HG02610 (cell line): ENCODE results near the gene TRMT112.
A peak's percentile ranks its signal among the peaks of the same experiment; 100 is the strongest.
"Not testable (repeated sequence)": the region's sequence is repeated elsewhere in the genome, so short reads cannot be mapped to it uniquely, and the experiment has no call there.

ENCODE experiments used
- ATAC-seq: cut with Tn5 transposase; IDR thresholded peaks from one replicate; pipeline ENCODE4 v1.9.1; 2021; ENCODE audit warnings: mild to moderate bottlenecking, moderate library complexity; ENCODE audit not compliant: unreplicated experiment

TRMT112 gene

DNA sequence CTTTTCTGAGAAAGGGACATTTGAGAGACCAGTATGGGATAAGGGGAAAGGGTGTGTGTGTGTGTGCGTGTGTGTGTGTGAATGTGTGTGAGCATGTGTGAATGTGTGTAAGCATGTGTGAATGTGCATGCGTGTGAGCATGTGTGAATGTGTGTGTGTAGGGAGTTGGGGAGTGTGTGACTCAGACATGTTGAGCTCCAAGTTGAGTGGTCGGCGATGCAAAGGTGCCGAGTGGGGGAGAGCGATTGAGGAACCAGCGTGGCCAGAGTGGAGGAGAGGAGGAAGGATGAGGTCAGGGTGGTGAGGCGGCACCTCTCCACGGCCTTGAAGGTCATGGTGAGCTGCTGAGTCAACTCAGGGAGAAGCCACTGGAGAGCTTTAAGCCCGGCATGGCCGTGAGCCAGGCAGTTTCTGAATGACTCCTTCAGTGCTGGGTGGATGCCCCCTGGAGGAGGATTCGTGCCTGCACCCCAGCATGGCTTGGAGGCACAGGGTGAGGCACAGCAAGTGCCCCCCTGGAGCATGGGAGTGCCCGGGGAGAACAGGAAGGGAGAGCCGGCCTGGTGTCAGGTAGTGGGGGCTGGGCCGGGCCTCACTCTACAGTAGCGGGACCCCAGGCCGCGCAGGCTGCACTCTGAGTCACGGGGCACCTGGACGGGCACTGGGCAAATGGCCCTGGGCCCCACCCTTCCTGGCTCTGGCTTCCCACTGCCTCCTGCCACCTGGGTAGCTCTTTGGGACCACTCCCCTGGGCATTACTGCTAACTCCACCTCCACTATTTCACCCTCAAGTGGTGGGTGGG lies 14.4 kb upstream of the TRMT112 start:
- ATAC-seq = peak; percentile 55

- ATAC-seq = no peak
Observed at GRCh38 chr11:64330888-64331287, 13.5 kb upstream of the TRMT112 start.

DNA sequence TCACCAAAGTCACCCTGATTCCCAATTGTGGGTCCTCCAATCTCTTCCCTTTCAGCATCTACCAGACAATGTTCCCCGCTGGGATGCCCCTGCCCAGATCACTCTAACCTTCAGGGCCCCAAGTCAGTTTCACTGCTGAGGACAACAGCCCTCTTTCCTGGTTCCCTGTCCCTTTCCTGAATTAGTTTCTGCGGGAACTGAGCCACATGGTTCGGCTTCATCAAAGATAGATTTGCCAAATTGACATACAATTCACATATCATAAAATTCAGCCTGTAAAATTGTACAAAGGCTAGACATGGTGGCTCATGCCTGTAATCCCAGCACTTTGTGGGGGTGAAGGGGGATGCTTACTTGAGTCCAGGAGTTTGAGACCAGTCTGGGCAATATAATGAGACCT lies 10.6 kb upstream of the TRMT112 start:
- no peak for ATAC-seq

DNA sequence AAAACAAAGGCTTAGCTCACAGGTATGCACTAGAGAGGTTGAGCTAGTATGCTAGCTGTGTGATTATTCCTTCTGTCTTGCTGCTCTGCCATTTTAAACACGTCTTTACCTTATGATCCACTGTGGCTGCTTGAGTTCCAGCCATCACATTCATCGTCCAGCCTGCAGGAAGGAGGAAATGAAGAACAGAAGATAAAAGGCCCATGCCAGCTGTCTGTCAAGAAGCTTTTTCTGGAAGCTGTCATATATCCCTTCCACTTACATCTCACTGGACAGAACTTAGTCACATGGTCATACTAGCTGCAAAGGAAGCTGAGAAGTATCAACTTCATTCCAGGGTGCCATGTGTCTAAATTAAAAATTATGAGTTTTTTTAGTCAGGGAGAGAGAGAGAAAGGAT lies 10.0 kb upstream of the TRMT112 start:
- ATAC-seq = no peak

DNA sequence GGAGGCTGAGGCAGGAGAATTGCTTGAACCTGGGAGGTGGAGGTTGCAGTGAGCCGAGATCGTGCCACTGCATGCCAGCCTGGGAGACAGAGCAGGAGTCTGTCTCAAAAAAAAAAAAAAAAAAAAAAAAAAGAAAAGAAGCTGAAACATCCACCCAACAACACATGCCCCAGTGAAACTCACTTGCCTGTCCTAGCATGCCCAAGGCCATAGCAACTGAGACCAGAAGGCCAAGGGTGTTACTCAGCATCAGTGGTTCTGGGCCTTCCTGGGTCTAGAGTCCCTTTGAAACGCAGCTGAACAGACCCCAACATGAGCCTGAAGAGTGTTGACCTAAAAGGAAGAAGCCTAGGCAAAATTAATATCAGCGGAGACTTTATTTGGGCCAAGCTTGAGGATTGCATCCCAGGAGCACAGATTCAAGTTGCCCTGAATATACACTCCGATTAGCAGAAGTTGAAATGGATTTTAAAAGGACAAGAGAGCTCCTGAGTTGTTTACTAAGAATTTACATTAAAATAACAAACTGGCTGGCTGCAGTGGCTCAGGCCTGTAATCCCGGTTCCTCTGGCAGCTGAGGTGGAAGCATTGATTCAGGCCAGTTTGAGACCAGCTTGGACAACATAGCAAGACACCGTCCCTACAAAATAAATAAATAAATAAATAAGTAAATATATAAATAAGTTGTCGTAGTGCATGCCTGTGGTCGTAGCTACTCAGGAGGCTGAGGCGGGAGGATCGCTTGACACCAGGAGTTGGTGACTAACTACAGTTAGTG lies 7.5 kb upstream of the TRMT112 start:
- ATAC-seq = no peak

GRCh38 chr11:64323984-64324383 lies 6.6 kb upstream of the TRMT112 start:
- not testable (repeated sequence) for ATAC-seq

DNA sequence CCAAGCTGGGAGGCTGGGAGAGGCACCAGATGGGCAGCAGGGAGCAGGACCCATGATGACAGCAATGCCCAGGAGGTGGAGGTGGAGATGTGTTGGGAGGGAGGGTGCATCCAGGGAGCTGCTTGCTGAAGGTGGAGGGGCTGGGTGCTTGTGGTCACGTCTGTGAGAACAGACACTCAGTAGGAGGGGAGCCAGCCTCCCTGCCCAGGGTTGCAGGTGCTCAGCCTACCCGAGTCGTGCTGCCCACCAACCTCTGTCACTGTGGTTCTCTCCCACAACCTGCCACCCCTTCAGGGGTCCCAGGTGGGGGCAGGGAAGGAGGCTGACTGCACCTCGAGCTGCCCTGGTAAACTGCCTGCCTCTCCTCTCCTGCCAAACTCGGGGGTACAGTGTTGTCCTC lies 6.0 kb upstream of the TRMT112 start:
- ATAC-seq = no peak

DNA sequence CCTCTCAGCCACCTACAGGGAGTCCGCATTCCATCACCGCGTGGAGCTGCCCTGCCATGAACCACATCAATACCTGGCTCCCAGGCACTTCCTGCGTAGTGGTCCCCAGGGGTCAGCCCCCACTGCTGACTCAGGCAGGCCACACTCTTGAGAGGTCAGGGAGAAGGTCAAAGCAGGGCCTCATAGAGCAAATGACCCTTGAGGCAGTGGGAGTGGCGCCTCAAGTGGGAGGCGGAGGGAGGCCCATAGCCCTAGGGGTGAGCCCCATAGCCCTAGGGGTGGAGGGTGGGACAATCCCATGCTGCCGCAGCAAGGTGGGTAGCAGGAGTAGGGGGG lies 5.5 kb upstream of the TRMT112 start:
- no peak for ATAC-seq

DNA sequence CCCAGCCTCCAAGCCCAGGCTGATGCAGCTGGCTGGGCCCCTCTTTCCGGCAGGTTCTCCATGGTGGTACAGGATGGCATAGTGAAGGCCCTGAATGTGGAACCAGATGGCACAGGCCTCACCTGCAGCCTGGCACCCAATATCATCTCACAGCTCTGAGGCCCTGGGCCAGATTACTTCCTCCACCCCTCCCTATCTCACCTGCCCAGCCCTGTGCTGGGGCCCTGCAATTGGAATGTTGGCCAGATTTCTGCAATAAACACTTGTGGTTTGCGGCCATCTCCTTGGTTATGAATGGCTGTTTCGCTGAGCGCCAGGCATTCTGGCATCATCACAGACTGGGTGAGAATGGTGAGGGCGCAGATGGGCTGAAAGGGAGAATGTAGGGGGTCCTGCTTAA lies 4.2 kb upstream of the TRMT112 start:
- ATAC-seq = no peak

GRCh38 chr11:64321026-64321425 lies 3.7 kb upstream of the TRMT112 start:
- no peak for ATAC-seq

- ATAC-seq = no peak
Observed at GRCh38 chr11:64320556-64320955, 3.2 kb upstream of the TRMT112 start.

DNA sequence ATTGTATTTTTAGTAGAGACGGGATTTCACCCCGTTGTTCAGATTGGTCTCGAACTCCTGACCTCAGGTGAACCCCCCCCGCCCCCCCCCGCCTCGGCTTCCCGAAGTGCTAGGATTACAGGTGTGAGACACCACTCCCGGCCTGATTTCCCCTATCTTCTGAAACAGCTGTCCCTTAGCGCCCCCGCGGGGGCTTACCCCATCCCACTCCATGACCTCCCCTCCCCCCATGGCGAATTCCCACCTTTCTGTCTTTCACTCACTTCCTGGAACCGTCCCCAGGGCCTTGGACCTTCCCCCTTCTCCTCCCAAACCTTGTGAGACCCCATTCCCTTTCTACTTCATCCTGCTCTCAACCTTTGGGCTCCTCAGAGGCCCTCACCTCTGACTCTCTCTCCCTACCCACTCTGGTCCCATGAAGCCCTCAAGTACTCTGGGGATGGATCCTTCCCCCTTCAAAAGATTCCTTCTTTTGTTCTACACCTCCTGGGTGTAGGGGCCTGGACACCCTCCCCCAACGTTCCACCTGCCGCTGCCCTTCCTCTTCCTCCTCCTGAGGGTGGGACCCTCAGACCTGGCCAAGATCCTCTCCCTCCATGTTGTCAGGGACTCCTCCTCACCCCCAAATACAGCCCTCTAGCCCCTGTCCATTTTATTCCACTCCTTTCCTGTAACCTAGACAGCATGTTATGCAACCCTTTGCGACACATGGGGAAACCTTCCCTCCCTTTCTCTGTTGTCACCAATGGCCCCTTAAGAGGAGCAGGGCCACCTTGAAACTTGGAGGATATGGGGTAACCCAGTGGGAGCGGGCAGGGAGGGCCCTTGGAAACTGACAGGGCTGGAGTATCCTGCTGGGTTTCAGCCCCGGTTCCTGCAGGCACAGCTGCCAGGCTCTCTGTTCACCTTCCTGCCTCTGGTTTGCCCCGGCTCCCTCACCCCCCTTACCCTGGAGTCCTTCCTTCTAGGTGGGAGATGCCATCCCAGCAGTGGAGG lies 1.7 kb upstream of the TRMT112 start:
- no peak for ATAC-seq

DNA sequence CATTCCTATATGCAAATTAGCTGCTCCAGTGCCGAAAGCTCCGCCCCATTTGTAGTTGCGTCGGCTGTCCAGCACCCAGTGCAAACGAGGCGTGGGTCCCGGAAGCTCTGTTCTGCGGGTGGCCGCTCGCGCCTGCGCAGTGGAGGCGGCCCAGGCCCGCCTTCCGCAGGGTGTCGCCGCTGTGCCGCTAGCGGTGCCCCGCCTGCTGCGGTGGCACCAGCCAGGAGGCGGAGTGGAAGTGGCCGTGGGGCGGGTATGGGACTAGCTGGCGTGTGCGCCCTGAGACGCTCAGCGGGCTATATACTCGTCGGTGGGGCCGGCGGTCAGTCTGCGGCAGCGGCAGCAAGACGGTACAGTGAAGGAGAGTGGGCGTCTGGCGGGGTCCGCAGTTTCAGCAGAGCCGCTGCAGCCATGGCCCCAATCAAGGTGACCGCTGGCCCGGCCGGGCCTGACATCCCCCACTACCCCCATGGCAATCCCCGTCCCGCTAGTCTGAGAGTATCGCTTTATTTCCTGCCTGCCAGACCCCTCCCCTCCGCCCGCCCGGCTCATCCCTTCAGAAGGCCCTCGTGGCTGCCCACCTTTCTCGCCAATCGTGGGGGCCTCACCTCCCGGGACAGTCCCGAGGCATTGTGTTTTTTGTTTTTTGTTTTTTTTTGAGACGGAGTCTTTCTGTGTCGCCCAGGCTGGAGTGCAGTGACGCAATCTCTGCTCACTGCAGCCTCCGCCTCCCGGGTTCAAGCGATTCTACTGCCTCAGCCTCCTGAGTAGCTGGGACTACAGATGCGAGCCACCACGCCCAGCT lies 804 bp upstream of the TRMT112 start, which contains the start of gene PRDX5:
PRDX5 (plus strand) TSS at position 161 of the 805 bp plus-strand sequence; CDS start at position 256, 95 bp downstream.
- ATAC-seq = peak; percentile 75

- no peak for ATAC-seq
Observed at GRCh38 chr11:64316672-64317324, 561 bp downstream of the TRMT112 start.

DNA sequence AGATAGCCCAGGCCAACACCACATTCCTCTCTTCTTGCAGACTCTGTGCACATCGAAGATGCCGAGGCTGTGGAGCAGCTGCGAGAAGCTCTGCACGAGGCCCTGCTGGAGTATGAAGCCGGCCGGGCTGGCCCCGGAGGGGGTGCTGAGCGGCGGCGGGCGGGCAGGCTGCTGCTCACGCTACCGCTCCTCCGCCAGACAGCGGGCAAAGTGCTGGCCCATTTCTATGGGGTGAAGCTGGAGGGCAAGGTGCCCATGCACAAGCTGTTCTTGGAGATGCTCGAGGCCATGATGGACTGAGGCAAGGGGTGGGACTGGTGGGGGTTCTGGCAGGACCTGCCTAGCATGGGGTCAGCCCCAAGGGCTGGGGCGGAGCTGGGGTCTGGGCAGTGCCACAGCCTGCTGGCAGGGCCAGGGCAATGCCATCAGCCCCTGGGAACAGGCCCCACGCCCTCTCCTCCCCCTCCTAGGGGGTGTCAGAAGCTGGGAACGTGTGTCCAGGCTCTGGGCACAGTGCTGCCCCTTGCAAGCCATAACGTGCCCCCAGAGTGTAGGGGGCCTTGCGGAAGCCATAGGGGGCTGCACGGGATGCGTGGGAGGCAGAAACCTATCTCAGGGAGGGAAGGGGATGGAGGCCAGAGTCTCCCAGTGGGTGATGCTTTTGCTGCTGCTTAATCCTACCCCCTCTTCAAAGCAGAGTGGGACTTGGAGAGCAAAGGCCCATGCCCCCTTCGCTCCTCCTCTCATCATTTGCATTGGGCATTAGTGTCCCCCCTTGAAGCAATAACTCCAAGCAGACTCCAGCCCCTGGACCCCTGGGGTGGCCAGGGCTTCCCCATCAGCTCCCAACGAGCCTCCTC lies 1.5 kb downstream of the TRMT112 start:
- not testable (repeated sequence) for ATAC-seq

DNA sequence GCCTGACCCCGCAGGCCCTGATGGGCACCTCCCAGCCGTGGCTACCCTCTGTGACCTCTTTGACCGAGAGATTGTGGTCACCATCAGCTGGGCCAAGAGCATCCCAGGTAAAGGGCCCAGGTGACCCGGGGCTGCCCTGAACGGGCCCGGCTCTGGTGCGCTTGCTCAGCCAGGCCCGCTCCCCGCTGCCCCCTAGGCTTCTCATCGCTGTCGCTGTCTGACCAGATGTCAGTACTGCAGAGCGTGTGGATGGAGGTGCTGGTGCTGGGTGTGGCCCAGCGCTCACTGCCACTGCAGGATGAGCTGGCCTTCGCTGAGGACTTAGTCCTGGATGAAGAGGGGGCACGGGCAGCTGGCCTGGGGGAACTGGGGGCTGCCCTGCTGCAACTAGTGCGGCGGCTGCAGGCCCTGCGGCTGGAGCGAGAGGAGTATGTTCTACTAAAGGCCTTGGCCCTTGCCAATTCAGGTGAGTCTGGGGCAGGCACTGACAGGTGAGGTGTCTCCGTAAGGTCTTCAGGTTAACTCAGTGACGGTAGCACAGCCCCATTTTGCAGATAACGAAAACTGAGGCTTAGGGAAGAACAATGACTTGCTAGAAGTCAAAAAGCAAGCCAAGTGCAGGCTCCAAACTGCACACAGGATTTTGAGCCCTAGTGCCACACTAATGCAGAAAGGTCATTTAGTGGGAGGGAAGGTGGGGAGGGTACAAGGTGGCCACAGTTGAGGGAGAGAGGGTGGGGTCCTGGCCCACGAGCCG lies 2.4 kb downstream of the TRMT112 start:
- ATAC-seq = no peak

- no peak for ATAC-seq
Observed at GRCh38 chr11:64314146-64314804, 3.1 kb downstream of the TRMT112 start.
